ENCODE results near the gene VAV1.

GRCh38 chr19:6811378-6811777 is 38.9 kb downstream of the VAV1 start:
- TF ChIP-seq POLR2A (IDR thresholded peaks at IDR 0.05) = no peak
- TF ChIP-seq CTCF (IDR thresholded peaks at IDR 0.05) = no peak
- no peak for TF ChIP-seq EP300 (IDR thresholded peaks at IDR 0.05)

Data from tibial nerve (tissue), 4 donors.